Endothelial cell of umbilical vein (primary cell): ENCODE results near the gene CCNG2. TPM values are rescaled to one million over a fixed set of nuclear protein-coding genes. Genes with fewer than 3 reads are reported as not detected.

Experiments used
- BruUV-seq: library from RNA; stranded (reverse); fragments of 400-500 nt; replicated peaks from 2 replicates; lab custom pipeline; 2021; lab: Mats Ljungman, UMichigan
- CTCF ChIA-PET: fragments of 300-600, 350-600 bp; sonication (Branson Sonifier 250); formaldehyde crosslinking; loops from one replicate; lab custom pipeline; 2021; ENCODE audit warnings: antibody characterized with exemption, inconsistent platforms; lab: Charles Lee
- POLR2A ChIA-PET: fragments of 300-600, 350-600 bp; sonication (Branson Sonifier 250); formaldehyde crosslinking; loops from one replicate; lab custom pipeline; 2021; ENCODE audit warnings: antibody characterized with exemption, inconsistent platforms; lab: Charles Lee
- DNase-seq: peaks from one replicate; pipeline ENCODE4 v3.0.0-alpha.2; 2011; ENCODE audit warnings: low read depth, low spot score
- FAIRE-seq: peaks from 2 replicates; lab custom pipeline; 2011; peaks lifted over from hg19 to GRCh38; lab: Jason Lieb, UNC
- H2AFZ ChIP-seq: 2 replicates; pipeline ENCODE4 v1.6.0; 2012; ENCODE audit warnings: low read depth, low read length, control low read depth, inconsistent platforms
- H3K27ac ChIP-seq: 2 replicates; pipeline ENCODE4 v1.5.1; 2011; ENCODE audit warnings: low read depth, mild to moderate bottlenecking, control low read depth, low read length, moderate library complexity; ENCODE audit not compliant: insufficient read depth
- H3K27me3 ChIP-seq, 2 experiments: 2 replicates each; pipeline versions ENCODE4 v1.6.0 to v1.6.1; 2011; ENCODE audit warnings: low read length in 2 of 2, mixed read lengths in 1 of 2; ENCODE audit not compliant: control insufficient read depth in 2 of 2, insufficient read depth in 2 of 2
- H3K36me3 ChIP-seq, 2 experiments: 2 replicates in 1 of 2; 3 replicates in 1 of 2; pipeline ENCODE4 v1.5.1; 2011; ENCODE audit warnings: low read length in 2 of 2, mild to moderate bottlenecking in 1 of 2, moderate library complexity in 1 of 2; ENCODE audit not compliant: control insufficient read depth in 2 of 2, insufficient read depth in 2 of 2; ENCODE audit errors: extremely low read depth in 1 of 2
- H3K4me1 ChIP-seq: 3 replicates; pipeline ENCODE4 v1.5.1; 2011; ENCODE audit warnings: mild to moderate bottlenecking, low read length; ENCODE audit not compliant: control insufficient read depth, insufficient read depth; ENCODE audit errors: extremely low read depth
- H3K4me2 ChIP-seq: 2 replicates; pipeline ENCODE4 v1.6.1; 2011; ENCODE audit warnings: low read length, control low read depth, mixed read lengths; ENCODE audit not compliant: insufficient read depth
- H3K4me3 ChIP-seq, 3 experiments: fragments of 200-600 bp in 1 of 3; sonication (generic), shearing (Covaris generic) in 1 of 3; replicated peaks in 1 of 3; 2 replicates each; pipeline ENCODE4 v1.5.1; 2011 to 2016; ENCODE audit warnings: control low read depth in 3 of 3, low read length in 3 of 3, mild to moderate bottlenecking in 2 of 3, inconsistent platforms in 1 of 3, low read depth in 1 of 3, moderate library complexity in 1 of 3; ENCODE audit not compliant: insufficient read depth in 1 of 3
- H3K79me2 ChIP-seq: 2 replicates; pipeline ENCODE4 v1.6.0; 2012; ENCODE audit warnings: low read length, inconsistent platforms; ENCODE audit not compliant: control insufficient read depth, insufficient read depth
- H3K9ac ChIP-seq: replicated peaks from 2 replicates; pipeline ENCODE3; 2011; ENCODE audit warnings: low read length, control low read depth; ENCODE audit not compliant: insufficient read depth; ENCODE audit errors: extremely low read depth
- H3K9me1 ChIP-seq: replicated peaks from 3 replicates; pipeline ENCODE4 v1.6.0; 2011; ENCODE audit warnings: mild to moderate bottlenecking, low read length; ENCODE audit not compliant: control insufficient read depth, insufficient read depth; ENCODE audit errors: extremely low read depth
- H3K9me3 ChIP-seq: replicated peaks from 2 replicates; pipeline ENCODE4 v1.5.1; 2012; ENCODE audit warnings: low read length, inconsistent platforms; ENCODE audit not compliant: control insufficient read depth, insufficient read depth
- H4K20me1 ChIP-seq: replicated peaks from 2 replicates; pipeline ENCODE3; 2011; ENCODE audit warnings: mild to moderate bottlenecking, low read length; ENCODE audit not compliant: control insufficient read depth, insufficient read depth; ENCODE audit errors: extremely low read depth
- EZH2 ChIP-seq: IDR thresholded peaks from 2 replicates; pipeline ENCODE4 v1.6.1; 2012; ENCODE audit warnings: borderline replicate concordance, low read depth, mild to moderate bottlenecking, moderate library complexity, low read length, inconsistent platforms; ENCODE audit not compliant: severe bottlenecking
- FOS ChIP-seq: IDR thresholded peaks from 2 replicates; pipeline ENCODE4 v1.6.1; 2011; ENCODE audit warnings: mild to moderate bottlenecking, low read length, moderate library complexity, borderline replicate concordance; ENCODE audit not compliant: insufficient read depth
- GATA2 ChIP-seq: IDR thresholded peaks from 2 replicates; pipeline ENCODE4 v1.7.0; 2011; ENCODE audit warnings: low read depth, mild to moderate bottlenecking, moderate library complexity, mixed read lengths, low read length; ENCODE audit not compliant: insufficient read length, insufficient read depth
- JUN ChIP-seq: IDR thresholded peaks from 2 replicates; pipeline ENCODE4 v1.6.1; 2011; ENCODE audit warnings: borderline replicate concordance, low read depth; ENCODE audit not compliant: insufficient read length, insufficient read depth
- MYC ChIP-seq: IDR thresholded peaks from one replicate; pipeline ENCODE4 v1.6.1; 2011; ENCODE audit warnings: mild to moderate bottlenecking, low read depth, low read length
- POLR2A ChIP-seq: IDR thresholded peaks from 2 replicates; pipeline ENCODE4 v1.6.1; 2012; ENCODE audit warnings: low read depth, mild to moderate bottlenecking, control low read depth, low read length
- POLR2AphosphoS5 ChIP-seq: IDR thresholded peaks from 2 replicates; pipeline ENCODE4 v1.6.1; 2012; ENCODE audit warnings: low read depth, mild to moderate bottlenecking, control low read depth, low read length, moderate library complexity; ENCODE audit not compliant: insufficient read depth
- dilution Hi-C: fragments of 300-500 bp; cut with MboI; formaldehyde crosslinking; loops from one replicate; pipeline ENCODE4 v1.15.0; 2019; ENCODE audit warnings: low sequenced_read_pairs; ENCODE audit not compliant: extremely low pct_ligation_motif_present
- intact Hi-C: fragments of 100-400 bp; cut with micrococcal nuclease; formaldehyde crosslinking; loops from one replicate; pipeline ENCODE4 v1.10.0; 2022
- polyA plus RNA-seq, 4 experiments: library from polyadenylated mRNA; depleted of rRNA in 3 of 4; stranded (reverse) in 3 of 4; unstranded in 1 of 4; fragments of >200 nt; gene quantifications; 2 replicates each; pipeline versions ENCODE4 v1.2.1 to v1.2.3, GENCODE V29; 2011 to 2012; ENCODE audit warnings: missing spikeins in 1 of 4
- total RNA-seq: library from RNA; stranded (reverse); gene quantifications from 2 replicates; pipeline ENCODE4 v1.2.3, GENCODE V29; 2021
- TF ChIP-seq, protein P1 (sequence below), 2 donors: IDR thresholded peaks; 1 replicate in 1 of 2; 2 replicates in 1 of 2; pipeline ENCODE4 v1.5.1; 2011; ENCODE audit warnings: low read length in 2 of 2, mild to moderate bottlenecking in 2 of 2, moderate library complexity in 2 of 2, control low read depth in 1 of 2, inconsistent platforms in 1 of 2, low read depth in 1 of 2; ENCODE audit not compliant: insufficient read depth in 1 of 2; ENCODE audit errors: extremely low read depth in 1 of 2
- TF ChIP-seq, protein P2 (sequence below): IDR thresholded peaks from 2 replicates; pipeline ENCODE4 v1.6.1; 2011; ENCODE audit not compliant: insufficient read depth, insufficient read length

CCNG2 gene
- total and polyA plus RNA-seq, 2 donors (not counting 3 experiments of a cell fraction or from before 2014, with no cell fraction given) = 7.9 to 28.3 TPM

DNA sequence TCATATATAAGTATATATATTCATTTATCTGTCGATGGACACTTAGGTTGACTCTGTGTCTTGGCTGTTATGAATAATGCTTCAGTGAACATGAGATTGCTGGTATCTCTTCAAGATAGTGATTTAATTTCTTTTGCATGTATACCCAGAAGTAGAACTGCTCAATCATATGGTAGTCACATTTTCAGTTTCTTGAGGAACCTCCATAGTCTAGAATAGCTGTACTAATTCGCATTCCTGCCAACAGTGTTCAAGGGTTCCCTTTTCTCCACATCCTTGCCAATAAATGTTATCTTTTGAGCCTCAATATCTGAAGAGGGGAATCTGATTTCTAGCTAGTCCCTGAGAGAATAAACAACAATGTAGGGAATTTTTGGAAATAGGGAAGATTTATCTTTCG lies 32.4 kb upstream of the CCNG2 start:
- no peak for TF ChIP-seq POLR2A
- TF ChIP-seq, protein P1, sequence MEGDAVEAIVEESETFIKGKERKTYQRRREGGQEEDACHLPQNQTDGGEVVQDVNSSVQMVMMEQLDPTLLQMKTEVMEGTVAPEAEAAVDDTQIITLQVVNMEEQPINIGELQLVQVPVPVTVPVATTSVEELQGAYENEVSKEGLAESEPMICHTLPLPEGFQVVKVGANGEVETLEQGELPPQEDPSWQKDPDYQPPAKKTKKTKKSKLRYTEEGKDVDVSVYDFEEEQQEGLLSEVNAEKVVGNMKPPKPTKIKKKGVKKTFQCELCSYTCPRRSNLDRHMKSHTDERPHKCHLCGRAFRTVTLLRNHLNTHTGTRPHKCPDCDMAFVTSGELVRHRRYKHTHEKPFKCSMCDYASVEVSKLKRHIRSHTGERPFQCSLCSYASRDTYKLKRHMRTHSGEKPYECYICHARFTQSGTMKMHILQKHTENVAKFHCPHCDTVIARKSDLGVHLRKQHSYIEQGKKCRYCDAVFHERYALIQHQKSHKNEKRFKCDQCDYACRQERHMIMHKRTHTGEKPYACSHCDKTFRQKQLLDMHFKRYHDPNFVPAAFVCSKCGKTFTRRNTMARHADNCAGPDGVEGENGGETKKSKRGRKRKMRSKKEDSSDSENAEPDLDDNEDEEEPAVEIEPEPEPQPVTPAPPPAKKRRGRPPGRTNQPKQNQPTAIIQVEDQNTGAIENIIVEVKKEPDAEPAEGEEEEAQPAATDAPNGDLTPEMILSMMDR (IDR thresholded peaks at IDR 0.05; ENCODE audit: extremely low read depth in 1 of 2, insufficient read depth in 1 of 2, low read depth in 1 of 2, low read length in 2 of 2) = no peak
- TF ChIP-seq JUN = no peak
- TF ChIP-seq POLR2AphosphoS5 = no peak
- TF ChIP-seq FOS = no peak
- no peak for TF ChIP-seq EZH2
- TF ChIP-seq, protein P2, sequence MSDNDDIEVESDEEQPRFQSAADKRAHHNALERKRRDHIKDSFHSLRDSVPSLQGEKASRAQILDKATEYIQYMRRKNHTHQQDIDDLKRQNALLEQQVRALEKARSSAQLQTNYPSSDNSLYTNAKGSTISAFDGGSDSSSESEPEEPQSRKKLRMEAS = no peak
- no peak for TF ChIP-seq MYC
- TF ChIP-seq GATA2 = no peak
- dilution Hi-C loops = no loop called here
- no peak overlapping the region for H3K4me3 ChIP-seq
- BruUV-seq = no TSS peak
- H3K4me2 ChIP-seq = no peak overlapping the region
- POLR2A ChIA-PET = no interaction called here
- H3K27me3 ChIP-seq = peaks cover 28 to 39% of the 10 kb centered on the region in 2 experiments
- no peaks in the 10 kb centered on the region for H3K9me3 ChIP-seq
- no peak overlapping the region for H2AFZ ChIP-seq
- H3K4me1 ChIP-seq = no peaks in the 10 kb centered on the region
- CTCF ChIA-PET = interaction anchor here (0.9 kb wide), 2 partner anchors 30 to 32 kb away, joined by 3 read pairs; no protein-coding TSS in a partner anchor
- H3K9me1 ChIP-seq = no peaks in the 10 kb centered on the region
- DNase-seq (no peak), FAIRE-seq (no peak)
- no peak overlapping the region for H3K27ac ChIP-seq
- H3K79me2 ChIP-seq = no peaks in the 10 kb centered on the region
- H3K9ac ChIP-seq = no peak overlapping the region
- H4K20me1 ChIP-seq = no peaks in the 10 kb centered on the region
- no peaks in the 10 kb centered on the region for H3K36me3 ChIP-seq
- intact Hi-C loops = loop anchor here (5.0 kb wide), 1 partner anchor 78 kb away; no protein-coding TSS in a partner anchor
